HUES48 (cell line): ENCODE data around the gene DBNDD1.
"Not testable (repeated sequence)": the region's sequence is repeated elsewhere in the genome, so short reads cannot be mapped to it uniquely, and the experiment has no call there.

Source experiments
- H3K27ac ChIP-seq: one replicate; pipeline ENCODE4 v1.7.0; 2013; ENCODE audit warnings: low read depth, low read length, inconsistent platforms
- H3K27me3 ChIP-seq: 2 replicates; pipeline ENCODE4 v1.6.1; 2013; ENCODE audit warnings: mild to moderate bottlenecking, low read length; ENCODE audit not compliant: control insufficient read depth, insufficient read depth
- H3K36me3 ChIP-seq: 2 replicates; pipeline ENCODE4 v1.6.1; 2013; ENCODE audit warnings: low read length; ENCODE audit not compliant: control insufficient read depth, insufficient read depth
- H3K4me1 ChIP-seq: 2 replicates; pipeline ENCODE4 v1.6.1; 2013; ENCODE audit warnings: mild to moderate bottlenecking, low read length; ENCODE audit not compliant: control insufficient read depth, insufficient read depth
- H3K4me3 ChIP-seq: 2 replicates; pipeline ENCODE4 v1.5.1; 2013; ENCODE audit warnings: mild to moderate bottlenecking, low read depth, low read length
- H3K9ac ChIP-seq: 2 replicates; pipeline ENCODE4 v1.6.1; 2013; ENCODE audit warnings: mild to moderate bottlenecking, low read depth, low read length, moderate library complexity
- H3K9me3 ChIP-seq: 2 replicates; pipeline ENCODE4 v1.6.1; 2013; ENCODE audit warnings: low read length; ENCODE audit not compliant: control insufficient read depth, insufficient read depth

Gene DBNDD1, protein sequence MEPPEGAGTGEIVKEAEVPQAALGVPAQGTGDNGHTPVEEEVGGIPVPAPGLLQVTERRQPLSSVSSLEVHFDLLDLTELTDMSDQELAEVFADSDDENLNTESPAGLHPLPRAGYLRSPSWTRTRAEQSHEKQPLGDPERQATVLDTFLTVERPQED

GRCh38 chr16:90018652-90019542, at the start of gene DBNDD1:
TSS of gene DBNDD1 (minus strand) at chr16:90019456. CDS start at chr16:90019341, 115 bp downstream.
- peak within 1 kb of the TSS; percentile 84 for H3K9ac ChIP-seq
- no peaks in the 10 kb centered on the region for H3K9me3 ChIP-seq
- peak within 1 kb of the TSS; percentile 76 for H3K4me3 ChIP-seq
- H3K4me1 ChIP-seq, result peaks cover 27% of the 10 kb centered on the region
- peak within 1 kb of the TSS; percentile 90 for H3K27ac ChIP-seq
- no peaks in the 10 kb centered on the region for H3K27me3 ChIP-seq
- H3K36me3 ChIP-seq, result peaks cover 19% of the 10 kb centered on the region; the same call in 1 of the 2 replicates

- H3K36me3 ChIP-seq, result no peaks in the 10 kb centered on the region
- no peaks in the 10 kb centered on the region for H3K27me3 ChIP-seq
- H3K9ac ChIP-seq, result no peak overlapping the region
- H3K4me1 ChIP-seq, result no peaks in the 10 kb centered on the region
- no peak overlapping the region for H3K4me3 ChIP-seq
- H3K9me3 ChIP-seq, result no peaks in the 10 kb centered on the region
- no peak overlapping the region for H3K27ac ChIP-seq
Measured at GRCh38 chr16:90061437-90061836, 42.2 kb upstream of the DBNDD1 start.

DNA sequence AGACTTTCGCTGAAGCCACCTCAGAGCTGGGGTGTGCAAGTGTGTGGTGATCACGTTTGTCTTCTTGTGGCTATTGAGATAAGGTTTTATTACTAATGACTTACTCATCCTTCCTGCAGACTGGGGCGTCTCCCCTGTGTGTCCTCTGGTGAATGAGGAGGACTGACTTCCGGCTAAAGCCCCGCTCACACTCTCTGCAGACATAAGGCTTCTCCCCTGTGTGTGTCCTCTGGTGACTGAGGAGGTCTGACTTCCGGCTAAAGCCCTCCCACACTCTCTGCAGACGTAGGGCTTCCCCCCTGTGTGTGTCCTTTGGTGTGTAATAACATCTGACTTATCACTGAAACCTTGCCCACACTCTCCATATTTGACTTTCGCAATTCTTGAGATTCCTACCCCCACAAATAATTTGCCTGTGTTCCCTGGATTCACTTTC, 38.5 kb upstream of the DBNDD1 start:
- Histone ChIP-seq H3K9ac (no peak overlapping the region), H3K27me3 (no peaks in the 10 kb centered on the region), H3K4me1 (no peaks in the 10 kb centered on the region), H3K9me3 (peaks cover 28% of the 10 kb centered on the region), H3K4me3 (no peak overlapping the region), H3K36me3 (no peaks in the 10 kb centered on the region), H3K27ac (no peak overlapping the region)

DNA sequence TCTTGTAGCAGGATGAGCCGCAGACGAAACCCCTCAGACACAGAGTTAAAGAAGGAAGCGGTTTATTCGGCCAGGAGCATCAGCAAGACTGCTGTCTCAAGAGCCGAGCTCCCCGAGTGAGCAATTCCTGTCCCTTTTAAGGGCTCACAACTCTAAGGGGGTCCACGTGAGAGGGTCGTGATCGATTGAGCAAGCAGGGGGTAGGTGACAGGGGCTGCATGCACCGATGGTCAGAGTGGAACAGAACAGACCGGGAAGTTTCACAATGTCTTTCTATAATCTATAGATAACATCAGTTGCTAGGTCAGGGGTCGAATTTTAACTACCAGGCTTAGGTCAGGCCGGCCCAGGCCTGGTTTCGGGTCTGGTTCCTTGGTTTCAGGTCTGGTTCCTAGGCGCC, 37.3 kb upstream of the DBNDD1 start:
- H3K9ac ChIP-seq, H3K36me3 ChIP-seq, H3K27me3 ChIP-seq, H3K4me3 ChIP-seq, H3K27ac ChIP-seq, H3K4me1 ChIP-seq: not testable (repeated sequence)
- H3K9me3 ChIP-seq, result peaks cover 31% of the 10 kb centered on the region

DNA sequence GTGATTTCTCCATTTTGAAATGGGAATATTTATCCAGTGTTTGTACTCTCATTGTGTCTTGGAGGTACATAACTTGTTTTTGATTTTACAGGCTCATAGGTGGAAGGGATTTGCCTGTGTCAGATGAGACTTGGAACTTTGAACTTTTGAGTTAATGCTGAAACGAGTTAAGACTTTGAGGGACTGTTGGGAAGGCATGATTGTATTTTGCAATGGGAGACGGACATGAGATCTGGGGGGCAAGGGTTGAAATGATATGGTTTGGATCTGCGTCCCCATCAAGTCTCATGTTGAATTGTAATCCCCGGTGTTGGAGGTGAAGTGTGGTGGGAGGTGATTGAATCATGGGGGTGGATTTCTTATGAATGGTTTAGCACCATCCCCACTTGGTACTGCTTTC, 36.1 kb upstream of the DBNDD1 start:
- no peak overlapping the region for H3K9ac ChIP-seq
- H3K27ac ChIP-seq, result no peak overlapping the region
- H3K27me3 ChIP-seq, result no peaks in the 10 kb centered on the region

DNA sequence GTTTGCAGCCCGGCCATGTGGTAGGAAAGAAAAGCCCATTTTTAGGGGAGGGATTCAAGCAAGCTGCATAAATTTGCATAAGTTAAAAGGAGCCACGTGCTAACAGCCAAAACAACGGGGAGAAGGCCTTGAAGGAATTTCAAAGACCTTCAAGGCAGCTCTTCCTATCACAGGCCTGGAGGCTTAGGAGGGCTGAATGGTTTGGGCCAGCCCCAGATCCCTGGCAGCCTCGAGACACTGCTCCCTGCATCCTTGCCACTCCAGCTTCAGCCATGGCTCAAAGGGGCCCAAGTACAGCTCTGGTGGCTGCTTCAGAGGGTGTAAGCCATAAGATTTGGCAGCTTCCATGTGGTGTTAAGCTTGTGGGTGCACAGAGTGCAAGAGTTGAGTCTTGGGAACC, 35.3 kb upstream of the DBNDD1 start:
- Histone ChIP-seq H3K27me3 (no peaks in the 10 kb centered on the region), H3K36me3 (no peaks in the 10 kb centered on the region), H3K9ac (no peak overlapping the region), H3K27ac (no peak overlapping the region), H3K4me3 (no peak overlapping the region), H3K9me3 (peaks cover 31% of the 10 kb centered on the region), H3K4me1 (no peaks in the 10 kb centered on the region)

More for the DNA sequence above, 36.1 kb upstream of the DBNDD1 start:
- Histone ChIP-seq H3K4me3 (no peak overlapping the region), H3K9me3 (peaks cover 31% of the 10 kb centered on the region), H3K36me3 (no peaks in the 10 kb centered on the region), H3K4me1 (no peaks in the 10 kb centered on the region)

GRCh38 chr16:90053902-90054500, 34.7 kb upstream of the DBNDD1 start:
- Histone ChIP-seq H3K9ac (no peak overlapping the region), H3K27ac (no peak overlapping the region), H3K27me3 (no peaks in the 10 kb centered on the region), H3K4me1 (no peaks in the 10 kb centered on the region), H3K9me3 (peaks cover 31% of the 10 kb centered on the region), H3K4me3 (no peak overlapping the region), H3K36me3 (no peaks in the 10 kb centered on the region)

GRCh38 chr16:90050969-90051368, 31.7 kb upstream of the DBNDD1 start:
- Histone ChIP-seq H3K27me3 (no peaks in the 10 kb centered on the region), H3K36me3 (no peaks in the 10 kb centered on the region), H3K9me3 (peaks cover 26% of the 10 kb centered on the region), H3K27ac (no peak overlapping the region), H3K4me3 (no peak overlapping the region), H3K4me1 (peaks cover 10% of the 10 kb centered on the region; the same call in 1 of the 2 replicates), H3K9ac (no peak overlapping the region)

DNA sequence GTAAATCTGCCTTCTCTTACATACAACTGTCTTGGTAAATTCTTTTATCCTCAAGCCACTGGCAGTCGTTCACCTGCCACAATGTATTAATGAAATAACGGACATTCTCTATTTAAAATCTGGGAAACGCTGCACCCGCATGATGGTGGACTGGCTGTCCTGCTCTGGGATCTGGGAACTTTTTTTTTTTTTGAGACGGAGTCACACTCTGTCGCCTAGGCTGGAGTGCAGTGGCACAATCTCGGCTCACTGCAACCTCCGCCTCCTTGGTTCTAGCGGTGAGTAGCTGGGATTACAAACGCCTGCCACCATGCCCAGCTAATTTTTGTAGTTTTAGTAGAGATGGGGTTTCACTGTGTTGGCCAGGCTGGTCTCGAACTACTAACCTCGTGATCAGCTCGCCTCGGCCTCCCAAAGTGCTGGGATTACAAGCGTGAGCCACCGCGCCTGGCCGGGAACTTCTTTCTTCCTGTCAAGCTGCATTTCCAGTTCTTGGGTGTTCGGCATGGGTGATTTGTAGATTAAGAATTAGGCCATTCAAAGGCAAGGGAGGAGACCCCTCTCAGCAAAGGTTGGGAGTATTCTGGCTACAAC, 29.6 kb upstream of the DBNDD1 start:
- Histone ChIP-seq H3K27ac (no peak overlapping the region), H3K36me3 (peaks cover 6% of the 10 kb centered on the region), H3K9me3 (peaks cover 6% of the 10 kb centered on the region; the same call in 1 of the 2 replicates), H3K27me3 (no peaks in the 10 kb centered on the region), H3K9ac (no peak overlapping the region), H3K4me3 (no peak overlapping the region), H3K4me1 (peaks cover 10% of the 10 kb centered on the region; the same call in 1 of the 2 replicates)

GRCh38 chr16:90048347-90048722, 29.1 kb upstream of the DBNDD1 start:
- no peak overlapping the region for H3K9ac ChIP-seq

More at GRCh38 chr16:90048347-90048722, 29.1 kb upstream of the DBNDD1 start:
- Histone ChIP-seq H3K27ac (no peak overlapping the region), H3K9me3 (0 out of 2 replicates have a peak, but pooled peaks cover 3% of the 10 kb centered on the region), H3K27me3 (no peaks in the 10 kb centered on the region), H3K36me3 (peaks cover 11% of the 10 kb centered on the region), H3K4me1 (peaks cover 10% of the 10 kb centered on the region; the same call in 1 of the 2 replicates), H3K4me3 (peak overlapping the region; percentile 48; the same call in 1 of the 2 replicates)
